C4-2B (cell line): ENCODE results near the gene HIF3A.

Source experiments
- ZFX ChIP-seq: fragments of 450-650 bp; IDR thresholded peaks from 2 replicates; pipeline ENCODE4 v1.6.1; 2017
- TF ChIP-seq, protein P1 (sequence below): fragments of 450-650 bp; conservative IDR thresholded peaks from 2 replicates; pipeline ENCODE4 v1.5.1; 2017; ENCODE audit warnings: mild to moderate bottlenecking

DNA sequence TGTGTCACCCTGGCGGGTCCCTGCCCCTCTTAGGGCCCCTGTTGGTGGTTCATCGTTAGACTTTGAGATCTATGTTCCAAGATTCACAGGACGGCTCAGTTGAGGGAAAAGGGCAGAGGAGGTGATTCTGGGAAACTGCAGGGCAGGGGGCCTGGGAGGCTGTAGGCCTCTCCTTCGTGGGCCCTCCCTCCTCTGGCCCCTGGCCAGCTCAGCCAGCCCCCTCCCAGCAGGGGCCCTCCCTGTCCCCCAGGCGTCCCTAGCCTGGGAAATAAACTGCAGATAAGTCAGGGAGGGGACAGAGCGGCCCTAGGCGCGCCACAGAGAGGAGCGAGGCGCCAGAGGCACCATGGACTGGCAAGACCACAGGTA is 6.5 kb downstream of the HIF3A start:
- TF ChIP-seq, protein P1, sequence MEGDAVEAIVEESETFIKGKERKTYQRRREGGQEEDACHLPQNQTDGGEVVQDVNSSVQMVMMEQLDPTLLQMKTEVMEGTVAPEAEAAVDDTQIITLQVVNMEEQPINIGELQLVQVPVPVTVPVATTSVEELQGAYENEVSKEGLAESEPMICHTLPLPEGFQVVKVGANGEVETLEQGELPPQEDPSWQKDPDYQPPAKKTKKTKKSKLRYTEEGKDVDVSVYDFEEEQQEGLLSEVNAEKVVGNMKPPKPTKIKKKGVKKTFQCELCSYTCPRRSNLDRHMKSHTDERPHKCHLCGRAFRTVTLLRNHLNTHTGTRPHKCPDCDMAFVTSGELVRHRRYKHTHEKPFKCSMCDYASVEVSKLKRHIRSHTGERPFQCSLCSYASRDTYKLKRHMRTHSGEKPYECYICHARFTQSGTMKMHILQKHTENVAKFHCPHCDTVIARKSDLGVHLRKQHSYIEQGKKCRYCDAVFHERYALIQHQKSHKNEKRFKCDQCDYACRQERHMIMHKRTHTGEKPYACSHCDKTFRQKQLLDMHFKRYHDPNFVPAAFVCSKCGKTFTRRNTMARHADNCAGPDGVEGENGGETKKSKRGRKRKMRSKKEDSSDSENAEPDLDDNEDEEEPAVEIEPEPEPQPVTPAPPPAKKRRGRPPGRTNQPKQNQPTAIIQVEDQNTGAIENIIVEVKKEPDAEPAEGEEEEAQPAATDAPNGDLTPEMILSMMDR = no peak
- no peak for TF ChIP-seq ZFX
